ENCODE data around the gene ACTL7B. TPM values are rescaled to one million over a fixed set of nuclear protein-coding genes. Genes with fewer than 3 reads are reported as not detected.
"Not testable (repeated sequence)": the region's sequence is repeated elsewhere in the genome, so short reads cannot be mapped to it uniquely, and the experiment has no call there.

ACTL7B gene
- total and polyA plus RNA-seq, 3 experiments from 2014 or later, result not detected

- Mint-ChIP-seq H3K27ac (no peak overlapping the region), H3K27me3 (no peaks in the 10 kb centered on the region), H3K4me1 (no peaks in the 10 kb centered on the region), H3K36me3 (peaks cover 18 to 99% (median 47%) of the 10 kb centered on the region in 3 donors), H3K4me3 (no peak overlapping the region), H3K9me3 (no peaks in the 10 kb centered on the region)
- no peak for DNase-seq
- Histone ChIP-seq H3K36me3 (ENCODE audit: insufficient read depth, low read length) (peaks cover 49% of the 10 kb centered on the region), H3K4me3 (ENCODE audit: low read length) (no peak overlapping the region), H3K27me3 (ENCODE audit: insufficient read depth, low read length, poor library complexity, severe bottlenecking) (no peaks in the 10 kb centered on the region), H3K9me3 (ENCODE audit: low read length) (no peaks in the 10 kb centered on the region), H3K27ac (ENCODE audit: low read depth, low read length) (no peak overlapping the region), H3K4me1 (ENCODE audit: insufficient read depth, low read length) (no peaks in the 10 kb centered on the region)
- POLR2A ChIA-PET, result no interaction called here
- CTCF ChIA-PET, result no interaction called here
These were observed 38.6 kb upstream of the ACTL7B start for GRCh38 chr9:108894225-108894997.

GRCh38 chr9:108889649-108890067 lies 33.9 kb upstream of the ACTL7B start:
- Histone ChIP-seq H3K4me3 (ENCODE audit: low read length) (no peak overlapping the region), H3K4me1 (ENCODE audit: insufficient read depth, low read length) (no peaks in the 10 kb centered on the region), H3K27me3 (ENCODE audit: insufficient read depth, low read length, poor library complexity, severe bottlenecking) (no peaks in the 10 kb centered on the region), H3K9me3 (ENCODE audit: low read length) (no peaks in the 10 kb centered on the region), H3K27ac (ENCODE audit: low read depth, low read length) (no peak overlapping the region), H3K36me3 (ENCODE audit: insufficient read depth, low read length) (peaks cover 43% of the 10 kb centered on the region)
- ChIA-PET CTCF (interaction anchor here (1.6 to 1.7 kb wide), 2 partner anchors 61 to 65 kb away, joined by 4 to 5 read pairs; no protein-coding TSS in a partner anchor), POLR2A (no interaction called here)
- Mint-ChIP-seq H3K4me1 (peaks cover 10 to 17% (median 13%) of the 10 kb centered on the region in 3 donors), H3K36me3 (peaks cover 11 to 86% (median 42%) of the 10 kb centered on the region in 3 donors), H3K27me3 (no peaks in the 10 kb centered on the region), H3K4me3 (no peak overlapping the region), H3K27ac (peak overlapping the region in 2 of 8 donors; percentile 1 to 5), H3K9me3 (no peaks in the 10 kb centered on the region)
- no peak for DNase-seq

GRCh38 chr9:108886594-108887271 lies 30.9 kb upstream of the ACTL7B start:
- H3K9me3 Mint-ChIP-seq; H3K27me3 ChIP-seq (ENCODE audit: insufficient read depth, low read length, poor library complexity, severe bottlenecking); CTCF ChIA-PET; H3K27ac ChIP-seq (ENCODE audit: low read depth, low read length); H3K9me3 ChIP-seq (ENCODE audit: low read length); H3K4me1 ChIP-seq (ENCODE audit: insufficient read depth, low read length); H3K27me3 Mint-ChIP-seq; H3K4me3 ChIP-seq (ENCODE audit: low read length); DNase-seq; POLR2A ChIA-PET; H3K4me3 Mint-ChIP-seq: not testable (repeated sequence)
- Mint-ChIP-seq H3K4me1 (peaks cover 10 to 17% (median 13%) of the 10 kb centered on the region in 3 donors), H3K36me3 (peaks cover 8 to 80% (median 36%) of the 10 kb centered on the region in 3 donors), H3K27ac (peak overlapping the region in 2 of 8 donors; percentile 5 to 23)
- H3K36me3 ChIP-seq (ENCODE audit: insufficient read depth, low read length), result peaks cover 18% of the 10 kb centered on the region

GRCh38 chr9:108885643-108886348 lies 30.0 kb upstream of the ACTL7B start:
- H3K4me3 ChIP-seq (ENCODE audit: low read length), result no peak overlapping the region
- DNase-seq, result no peak
- no peaks in the 10 kb centered on the region for H3K9me3 ChIP-seq (ENCODE audit: low read length)
- H3K4me1 Mint-ChIP-seq, result peaks cover 10 to 17% (median 13%) of the 10 kb centered on the region in 3 donors
- H3K4me1 ChIP-seq (ENCODE audit: insufficient read depth, low read length), result no peaks in the 10 kb centered on the region
- peak overlapping the region in 4 of 8 donors; percentile 5 to 83 (median 30) for H3K27ac Mint-ChIP-seq
- ChIA-PET POLR2A (no interaction called here), CTCF (no interaction called here)
- peaks cover 5 to 77% (median 31%) of the 10 kb centered on the region in 3 donors for H3K36me3 Mint-ChIP-seq
- no peak overlapping the region for H3K4me3 Mint-ChIP-seq
- no peaks in the 10 kb centered on the region for H3K27me3 ChIP-seq (ENCODE audit: insufficient read depth, low read length, poor library complexity, severe bottlenecking)
- no peaks in the 10 kb centered on the region for H3K27me3 Mint-ChIP-seq
- H3K36me3 ChIP-seq (ENCODE audit: insufficient read depth, low read length), result peaks cover 12% of the 10 kb centered on the region
- no peak overlapping the region for H3K27ac ChIP-seq (ENCODE audit: low read depth, low read length)
- no peaks in the 10 kb centered on the region for H3K9me3 Mint-ChIP-seq

- H3K36me3 ChIP-seq (ENCODE audit: insufficient read depth, low read length), result peaks cover 17% of the 10 kb centered on the region
- Mint-ChIP-seq H3K36me3 (peaks cover 5 to 77% (median 26%) of the 10 kb centered on the region in 3 donors), H3K27ac (peak overlapping the region in 1 of 8 donors; percentile 52), H3K9me3 (no peaks in the 10 kb centered on the region), H3K4me3 (no peak overlapping the region), H3K4me1 (peaks cover 10 to 17% (median 13%) of the 10 kb centered on the region in 3 donors), H3K27me3 (no peaks in the 10 kb centered on the region)
- ChIA-PET CTCF (no interaction called here), POLR2A (no interaction called here)
- DNase-seq, result no peak
- no peaks in the 10 kb centered on the region for H3K27me3 ChIP-seq (ENCODE audit: insufficient read depth, low read length, poor library complexity, severe bottlenecking)
- no peaks in the 10 kb centered on the region for H3K4me1 ChIP-seq (ENCODE audit: insufficient read depth, low read length)
- no peak overlapping the region for H3K27ac ChIP-seq (ENCODE audit: low read depth, low read length)
- no peaks in the 10 kb centered on the region for H3K9me3 ChIP-seq (ENCODE audit: low read length)
- no peak overlapping the region for H3K4me3 ChIP-seq (ENCODE audit: low read length)
These were observed 28.9 kb upstream of the ACTL7B start for GRCh38 chr9:108884701-108885100.

GRCh38 chr9:108883085-108883484 lies 27.3 kb upstream of the ACTL7B start:
- Histone ChIP-seq H3K27ac (ENCODE audit: low read depth, low read length) (no peak overlapping the region), H3K9me3 (ENCODE audit: low read length) (no peaks in the 10 kb centered on the region), H3K4me3 (ENCODE audit: low read length) (no peak overlapping the region), H3K36me3 (ENCODE audit: insufficient read depth, low read length) (peaks cover 19% of the 10 kb centered on the region), H3K4me1 (ENCODE audit: insufficient read depth, low read length) (no peaks in the 10 kb centered on the region), H3K27me3 (ENCODE audit: insufficient read depth, low read length, poor library complexity, severe bottlenecking) (no peaks in the 10 kb centered on the region)
- Mint-ChIP-seq H3K9me3 (no peaks in the 10 kb centered on the region), H3K4me1 (peaks cover 10 to 17% (median 13%) of the 10 kb centered on the region in 3 donors), H3K4me3 (no peak overlapping the region), H3K36me3 (peaks cover 9 to 79% (median 32%) of the 10 kb centered on the region in 3 donors), H3K27ac (peak overlapping the region in 1 of 8 donors; percentile 10), H3K27me3 (no peaks in the 10 kb centered on the region)
- POLR2A ChIA-PET, result no interaction called here
- DNase-seq, result no peak
- CTCF ChIA-PET, result interaction anchor here (1.1 kb wide), 1 partner anchor 71 kb away, joined by 3 read pairs; no protein-coding TSS in a partner anchor

GRCh38 chr9:108882052-108882888 lies 26.5 kb upstream of the ACTL7B start:
- Mint-ChIP-seq H3K4me1 (peaks cover 10 to 17% (median 13%) of the 10 kb centered on the region in 3 donors), H3K4me3 (no peak overlapping the region), H3K36me3 (peaks cover 15 to 81% (median 36%) of the 10 kb centered on the region in 3 donors), H3K27me3 (no peaks in the 10 kb centered on the region), H3K27ac (peak overlapping the region in 4 of 8 donors; percentile 24 to 52 (median 31)), H3K9me3 (no peaks in the 10 kb centered on the region)
- no peaks in the 10 kb centered on the region for H3K9me3 ChIP-seq (ENCODE audit: low read length)
- CTCF ChIA-PET, result interaction anchor here (1.1 kb wide), 1 partner anchor 72 kb away, joined by 3 read pairs; no protein-coding TSS in a partner anchor
- no peaks in the 10 kb centered on the region for H3K4me1 ChIP-seq (ENCODE audit: insufficient read depth, low read length)
- no peak overlapping the region for H3K4me3 ChIP-seq (ENCODE audit: low read length)
- peaks cover 20% of the 10 kb centered on the region for H3K36me3 ChIP-seq (ENCODE audit: insufficient read depth, low read length)
- no peaks in the 10 kb centered on the region for H3K27me3 ChIP-seq (ENCODE audit: insufficient read depth, low read length, poor library complexity, severe bottlenecking)
- POLR2A ChIA-PET, result no interaction called here
- no peak for DNase-seq
- H3K27ac ChIP-seq (ENCODE audit: low read depth, low read length), result no peak overlapping the region

All from CD8-positive, alpha-beta memory T cell (primary cell).